Esophagus squamous epithelium (tissue), 5 donors: ENCODE measurements around the gene RASAL2. TPM values are rescaled to one million over a fixed set of nuclear protein-coding genes. Genes with fewer than 3 reads are reported as not detected.

ENCODE experiments used
- DNase-seq: peaks from one replicate; lab custom pipeline; 2025; lab: John Stamatoyannopoulos, UW
- H3K27ac ChIP-seq, 4 donors: fragments of 200-600 bp; sonication (generic); one replicate each; pipeline ENCODE4 v1.5.1; 2016 to 2019; ENCODE audit warnings: mild to moderate bottlenecking in 1 of 4
- H3K27me3 ChIP-seq, 4 donors: fragments of 200-600 bp; sonication (generic); 1 replicate in 3 of 4; 2 replicates in 1 of 4; pipeline versions ENCODE4 v1.5.1 to v1.6.0; 2017 to 2021; ENCODE audit warnings: antibody characterized with exemption in 1 of 4
- H3K36me3 ChIP-seq, 3 donors: fragments of 200-600 bp; sonication (generic); one replicate each; pipeline ENCODE4 v1.5.1; 2016 to 2019
- H3K4me1 ChIP-seq, 3 donors: fragments of 200-600 bp; sonication (generic); one replicate each; pipeline ENCODE4 v1.5.1; 2017 to 2019
- H3K4me3 ChIP-seq, 4 donors: fragments of 200-600 bp; sonication (generic); 1 replicate in 3 of 4; 2 replicates in 1 of 4; pipeline ENCODE4 v1.5.1; 2016 to 2019; ENCODE audit warnings: mild to moderate bottlenecking in 2 of 4, moderate library complexity in 1 of 4
- H3K9me3 ChIP-seq, 3 donors: fragments of 200-600 bp; sonication (generic); one replicate each; pipeline ENCODE4 v1.5.1; 2016 to 2019
- CTCF ChIP-seq, 6 experiments: fragments of 450-650 bp in 4 of 6; fragments of 200-600 bp in 2 of 6; sonication (generic) in 2 of 6; IDR thresholded peaks; one replicate each; pipeline ENCODE4 v1.5.1; 2016 to 2019; ENCODE audit warnings: antibody characterized with exemption in 6 of 6, mild to moderate bottlenecking in 4 of 6, moderate library complexity in 4 of 6
- POLR2A ChIP-seq, 4 donors: fragments of 450-650 bp; IDR thresholded peaks; one replicate each; pipeline ENCODE4 v1.6.1; 2017; ENCODE audit warnings: antibody characterized with exemption in 4 of 4, mild to moderate bottlenecking in 4 of 4, moderate library complexity in 3 of 4
- WGBS, 2 donors: methylation state at CpG; one replicate each; pipeline ENCODE4 v1.1.5; 2018; 5-methylcytosine and 5-hydroxymethylcytosine counted together
- intact Hi-C: fragments of 100-400 bp; cut with DNase I; formaldehyde crosslinking; loops from one replicate; pipeline ENCODE4 v1.15.0; 2022
- total RNA-seq, 4 donors: library from RNA; depleted of rRNA; stranded (reverse); fragments of >200 nt; gene quantifications; one replicate each; pipeline ENCODE4 v1.1.0, GENCODE V29; 2016
- donor health status: DM: yes; HTN: yes; CAD: no.

RASAL2 gene
- total RNA-seq, 4 donors from 2014 or later = 20.4 to 29.8 (median 25.5) TPM

- TF ChIP-seq POLR2A (IDR thresholded peaks at IDR 0.05) (no peak), CTCF (IDR thresholded peaks at IDR 0.05) (no peak)
- DNase-seq = no peak
- intact Hi-C loops = no loop called here
- Histone ChIP-seq H3K27me3 (no peaks in the 10 kb centered on the region), H3K4me1 (peaks cover 0 to 12% (median 6%) of the 10 kb centered on the region in 3 donors), H3K36me3 (no peaks in the 10 kb centered on the region), H3K9me3 (no peaks in the 10 kb centered on the region), H3K4me3 (no peak overlapping the region), H3K27ac (no peak overlapping the region)
- WGBS, 2 donors = 78 to 82% methylated on average over 3 of the region's 3 CpGs
Observed at GRCh38 chr1:178328728-178329127, 234.8 kb downstream of the RASAL2 start.

- Histone ChIP-seq H3K4me3 (no peak overlapping the region), H3K4me1 (no peaks in the 10 kb centered on the region), H3K27me3 (no peaks in the 10 kb centered on the region), H3K27ac (no peak overlapping the region), H3K9me3 (no peaks in the 10 kb centered on the region), H3K36me3 (no peaks in the 10 kb centered on the region)
- no peak for TF ChIP-seq POLR2A (IDR thresholded peaks at IDR 0.05)
- no peak for TF ChIP-seq CTCF (IDR thresholded peaks at IDR 0.05)
- intact Hi-C loops = no loop called here
- 86 to 92% methylated on average over 1 of the region's 1 CpG for WGBS, 2 donors
- DNase-seq = no peak
Observed at GRCh38 chr1:178330153-178330552, 236.2 kb downstream of the RASAL2 start.

- Histone ChIP-seq H3K4me1 (no peaks in the 10 kb centered on the region), H3K27ac (no peak overlapping the region), H3K9me3 (no peaks in the 10 kb centered on the region), H3K27me3 (no peaks in the 10 kb centered on the region), H3K36me3 (no peaks in the 10 kb centered on the region), H3K4me3 (no peak overlapping the region)
- DNase-seq = no peak
- 72 to 78% methylated on average over 7 of the region's 7 CpGs for WGBS, 2 donors
- TF ChIP-seq POLR2A (IDR thresholded peaks at IDR 0.05) (no peak), CTCF (IDR thresholded peaks at IDR 0.05) (no peak)
- intact Hi-C loops = no loop called here
Observed at GRCh38 chr1:178330848-178331497, 237.1 kb downstream of the RASAL2 start.

GRCh38 chr1:178335426-178335825 is 241.5 kb downstream of the RASAL2 start:
- WGBS, 2 donors = 78 to 80% methylated on average over 3 of the region's 3 CpGs
- no peak for TF ChIP-seq CTCF (IDR thresholded peaks at IDR 0.05)
- TF ChIP-seq POLR2A (IDR thresholded peaks at IDR 0.05) = no peak
- Histone ChIP-seq H3K27ac (no peak overlapping the region), H3K27me3 (no peaks in the 10 kb centered on the region), H3K9me3 (no peaks in the 10 kb centered on the region), H3K4me1 (peaks cover 0 to 11% (median 0%) of the 10 kb centered on the region in 3 donors), H3K4me3 (no peak overlapping the region), H3K36me3 (no peaks in the 10 kb centered on the region)
- DNase-seq = no peak
- intact Hi-C loops = no loop called here

- no peak for DNase-seq
- Histone ChIP-seq H3K9me3 (no peaks in the 10 kb centered on the region), H3K4me1 (peaks cover 0 to 24% (median 2%) of the 10 kb centered on the region in 3 donors), H3K36me3 (no peaks in the 10 kb centered on the region), H3K4me3 (no peak overlapping the region), H3K27me3 (no peaks in the 10 kb centered on the region), H3K27ac (no peak overlapping the region)
- TF ChIP-seq POLR2A (IDR thresholded peaks at IDR 0.05) (no peak), CTCF (IDR thresholded peaks at IDR 0.05) (no peak)
- intact Hi-C loops = no loop called here
Observed at GRCh38 chr1:178337091-178337706, 243.3 kb downstream of the RASAL2 start.
